HepG2 (cell line): Measurements from ENCODE around the gene CRISPLD2. TPM values are rescaled to one million over a fixed set of nuclear protein-coding genes. Genes with fewer than 3 reads are reported as not detected.

Source experiments
- ARID3A ChIP-seq: IDR thresholded peaks from 2 replicates; pipeline ENCODE4 v1.6.1; 2012; ENCODE audit warnings: low read depth, low read length, improper control_type of control experiment
- ARNT2 ChIP-seq: sonication (generic); formaldehyde crosslinking; IDR thresholded peaks from 2 replicates; pipeline ENCODE4 v1.8.0; 2022; ENCODE audit warnings: mild to moderate bottlenecking, low read depth, missing genetic modification reagents, moderate library complexity
- ETV5 ChIP-seq: IDR thresholded peaks from 2 replicates; pipeline ENCODE4 v1.6.1; 2018; ENCODE audit warnings: missing biosample characterization, missing genetic modification reagents, inconsistent platforms, borderline replicate concordance
- FOXO1 ChIP-seq: sonication (generic); formaldehyde crosslinking; IDR thresholded peaks from 2 replicates; pipeline ENCODE4 v1.4.0; 2020; ENCODE audit warnings: missing genetic modification reagents
- GATAD2A ChIP-seq: IDR thresholded peaks from 2 replicates; pipeline ENCODE4 v1.6.1; 2016
- MATR3 ChIP-seq: sonication (generic); formaldehyde crosslinking; IDR thresholded peaks from 2 replicates; pipeline ENCODE4 v1.4.0; 2020; ENCODE audit warnings: missing genetic modification reagents
- NFKB2 ChIP-seq: sonication (generic); formaldehyde crosslinking; IDR thresholded peaks from 2 replicates; pipeline ENCODE4 v1.4.0; 2020; ENCODE audit warnings: missing genetic modification reagents, borderline replicate concordance
- NFKBIZ ChIP-seq: IDR thresholded peaks from 2 replicates; pipeline ENCODE4 v1.6.1; 2018; ENCODE audit warnings: missing genetic modification reagents, missing compliant biosample characterization
- PHF8 ChIP-seq: sonication (generic); formaldehyde crosslinking; IDR thresholded peaks from 2 replicates; pipeline ENCODE4 v1.5.0; 2020; ENCODE audit warnings: missing genetic modification reagents
- PRPF4 ChIP-seq: fragments of 200-400 bp; formaldehyde crosslinking; IDR thresholded peaks from 2 replicates; pipeline ENCODE4 v1.6.1; 2016; ENCODE audit warnings: low read length, low read depth; ENCODE audit not compliant: poor library complexity, severe bottlenecking
- RNF2 ChIP-seq: fragments of 450-650 bp; conservative IDR thresholded peaks from 2 replicates; pipeline ENCODE4 v1.6.1; 2016; ENCODE audit warnings: low read depth
- RXRB ChIP-seq: IDR thresholded peaks from 2 replicates; pipeline ENCODE4 v1.6.1; 2016; ENCODE audit warnings: borderline replicate concordance, missing genetic modification reagents, missing compliant biosample characterization
- SMC3 ChIP-seq: IDR thresholded peaks from 2 replicates; pipeline ENCODE4 v1.6.1; 2011; ENCODE audit warnings: low read length, improper control_type of control experiment
- ZBTB8A ChIP-seq: sonication (generic); formaldehyde crosslinking; IDR thresholded peaks from 2 replicates; pipeline ENCODE4 v1.4.0; 2020; ENCODE audit warnings: mild to moderate bottlenecking, low read depth, missing genetic modification reagents, borderline replicate concordance
- ZFX ChIP-seq: sonication (generic); formaldehyde crosslinking; IDR thresholded peaks from 2 replicates; pipeline ENCODE4 v1.4.0; 2020; ENCODE audit warnings: mild to moderate bottlenecking, low read depth, missing genetic modification reagents, moderate library complexity
- ZKSCAN5 ChIP-seq: sonication (generic); formaldehyde crosslinking; IDR thresholded peaks from 2 replicates; pipeline ENCODE4 v1.5.1; 2020; ENCODE audit warnings: mild to moderate bottlenecking, missing genetic modification reagents
- ZNF101 ChIP-seq: sonication (generic); formaldehyde crosslinking; IDR thresholded peaks from 2 replicates; pipeline ENCODE4 v1.4.0; 2020; ENCODE audit warnings: mild to moderate bottlenecking, low read depth, missing genetic modification reagents, borderline replicate concordance
- ZNF121 ChIP-seq: sonication (generic); formaldehyde crosslinking; IDR thresholded peaks from 2 replicates; pipeline ENCODE4 v1.5.0; 2020; ENCODE audit warnings: mild to moderate bottlenecking, missing genetic modification reagents
- ZNF180 ChIP-seq: sonication (generic); formaldehyde crosslinking; IDR thresholded peaks from 2 replicates; pipeline ENCODE4 v1.4.0; 2020; ENCODE audit warnings: low read depth, missing genetic modification reagents, borderline replicate concordance
- ZNF317 ChIP-seq: sonication (generic); formaldehyde crosslinking; IDR thresholded peaks from 2 replicates; pipeline ENCODE4 v1.5.0; 2020; ENCODE audit warnings: mild to moderate bottlenecking, missing genetic modification reagents
- ZNF337 ChIP-seq: sonication (generic); formaldehyde crosslinking; IDR thresholded peaks from 2 replicates; pipeline ENCODE4 v1.5.1; 2020; ENCODE audit warnings: missing genetic modification reagents, low read depth, mild to moderate bottlenecking, borderline replicate concordance
- ZNF367 ChIP-seq: sonication (generic); formaldehyde crosslinking; IDR thresholded peaks from 2 replicates; pipeline ENCODE4 v1.4.0; 2020; ENCODE audit warnings: missing genetic modification reagents, borderline replicate concordance
- ZNF44 ChIP-seq: sonication (generic); formaldehyde crosslinking; IDR thresholded peaks from 2 replicates; pipeline ENCODE4 v1.5.1; 2020; ENCODE audit warnings: mild to moderate bottlenecking, missing genetic modification reagents
- ZNF558 ChIP-seq: sonication (generic); formaldehyde crosslinking; IDR thresholded peaks from 2 replicates; pipeline ENCODE4 v1.9.0; 2022; ENCODE audit warnings: mild to moderate bottlenecking, missing genetic modification reagents, borderline replicate concordance
- ZNF777 ChIP-seq: sonication (generic); formaldehyde crosslinking; IDR thresholded peaks from 2 replicates; pipeline ENCODE4 v1.4.0; 2020; ENCODE audit warnings: missing genetic modification reagents
- polyA plus RNA-seq, 8 experiments: library from polyadenylated mRNA; depleted of rRNA in 3 of 8; stranded (reverse) in 7 of 8; unstranded in 1 of 8; fragments of >200 nt; fragmentation: Illumina TruSeq in 4 of 8; extraction: Trizol in 4 of 8; gene quantifications; 2 replicates each; pipeline versions ENCODE4 v1.2.1 to v1.2.3, GENCODE V29; 2011 to 2016; ENCODE audit warnings: low read depth in 4 of 8, missing spikeins in 1 of 8, mixed read lengths in 1 of 8; ENCODE audit not compliant: insufficient read depth in 1 of 8
- total RNA-seq, 5 experiments: library from RNA; depleted of rRNA; stranded (reverse); fragments of >200 nt; fragmentation: Illumina TruSeq; extraction: Trizol; gene quantifications; 2 replicates each; pipeline ENCODE4 v1.2.3, GENCODE V29; 2016; ENCODE audit warnings: low read depth in 1 of 5
- TF ChIP-seq, protein P1 (sequence below): sonication (generic); formaldehyde crosslinking; IDR thresholded peaks from 2 replicates; pipeline ENCODE4 v1.4.0; 2020; ENCODE audit warnings: mild to moderate bottlenecking, low read depth, missing genetic modification reagents
- TF ChIP-seq, protein P2 (sequence below): sonication (generic); formaldehyde crosslinking; IDR thresholded peaks from 2 replicates; pipeline ENCODE4 v1.4.0; 2020; ENCODE audit warnings: mild to moderate bottlenecking, missing genetic modification reagents

CRISPLD2 gene
- total and polyA plus RNA-seq, 2 of the 13 experiments (the other 11 are each of a cell fraction or from before 2014, with no cell fraction given), result 0.04 to 0.31 TPM

GRCh38 chr16:84952335-84953189, 132.8 kb downstream of the CRISPLD2 start (continued):
- TF ChIP-seq ZNF180 (CRISPR knock-in tag) (peak; percentile 66; the same call in 1 of the 2 replicates), ETV5 (peak; percentile 27; the same call in 1 of the 2 replicates), RNF2 (no peak), PHF8 (peak; percentile 46; the same call in 1 of the 2 replicates), GATAD2A (CRISPR knock-in tag) (peak; percentile 46; the same call in 1 of the 2 replicates), ZNF337 (CRISPR knock-in tag) (no peak), ZNF101 (CRISPR knock-in tag) (no peak), ZNF367 (CRISPR knock-in tag) (no peak), ARID3A (no peak), ZBTB8A (CRISPR knock-in tag) (no peak), FOXO1 (CRISPR knock-in tag) (peak; percentile 10; the same call in 1 of the 2 replicates), ZNF44 (CRISPR knock-in tag) (no peak), ZNF121 (no peak), NFKBIZ (CRISPR knock-in tag) (peak; percentile 19; the same call in 1 of the 2 replicates), RXRB (0 out of 2 replicates have a peak, but pooled peaks have one; percentile 25), MATR3 (CRISPR knock-in tag) (no peak), ZKSCAN5 (CRISPR knock-in tag) (0 out of 2 replicates have a peak, but pooled peaks have one; percentile 7), ARNT2 (CRISPR knock-in tag) (0 out of 2 replicates have a peak, but pooled peaks have one; percentile 40), ZNF558 (CRISPR knock-in tag) (no peak), SMC3 (peak; percentile 96), ZNF777 (CRISPR knock-in tag) (peak; percentile 62), PRPF4 (no peak), ZNF317 (CRISPR knock-in tag) (peak; percentile 68; the same call in 1 of the 2 replicates), ZFX (CRISPR knock-in tag) (peak; percentile 86), NFKB2 (CRISPR knock-in tag) (peak; percentile 59; the same call in 1 of the 2 replicates)
- TF ChIP-seq, protein P1, sequence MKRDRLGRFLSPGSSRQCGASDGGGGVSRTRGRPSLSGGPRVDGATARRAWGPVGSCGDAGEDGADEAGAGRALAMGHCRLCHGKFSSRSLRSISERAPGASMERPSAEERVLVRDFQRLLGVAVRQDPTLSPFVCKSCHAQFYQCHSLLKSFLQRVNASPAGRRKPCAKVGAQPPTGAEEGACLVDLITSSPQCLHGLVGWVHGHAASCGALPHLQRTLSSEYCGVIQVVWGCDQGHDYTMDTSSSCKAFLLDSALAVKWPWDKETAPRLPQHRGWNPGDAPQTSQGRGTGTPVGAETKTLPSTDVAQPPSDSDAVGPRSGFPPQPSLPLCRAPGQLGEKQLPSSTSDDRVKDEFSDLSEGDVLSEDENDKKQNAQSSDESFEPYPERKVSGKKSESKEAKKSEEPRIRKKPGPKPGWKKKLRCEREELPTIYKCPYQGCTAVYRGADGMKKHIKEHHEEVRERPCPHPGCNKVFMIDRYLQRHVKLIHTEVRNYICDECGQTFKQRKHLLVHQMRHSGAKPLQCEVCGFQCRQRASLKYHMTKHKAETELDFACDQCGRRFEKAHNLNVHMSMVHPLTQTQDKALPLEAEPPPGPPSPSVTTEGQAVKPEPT (CRISPR knock-in tag), result no peak; the same call in 1 of the 2 replicates
- TF ChIP-seq, protein P2, sequence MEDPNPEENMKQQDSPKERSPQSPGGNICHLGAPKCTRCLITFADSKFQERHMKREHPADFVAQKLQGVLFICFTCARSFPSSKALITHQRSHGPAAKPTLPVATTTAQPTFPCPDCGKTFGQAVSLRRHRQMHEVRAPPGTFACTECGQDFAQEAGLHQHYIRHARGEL (CRISPR knock-in tag), result peak; percentile 49; the same call in 1 of the 2 replicates
